Measurements from ENCODE around the gene RNF175. TPM values are rescaled to one million over a fixed set of nuclear protein-coding genes. Genes with fewer than 3 reads are reported as not detected.

The RNF175 gene
- polyA plus RNA-seq, 1 donor from 2014 or later = 30.1 TPM

- Histone ChIP-seq H3K4me3 (ENCODE audit: low read length) (no peak overlapping the region), H2AFZ (ENCODE audit: low read depth, low read length) (no peak overlapping the region), H3K36me3 (ENCODE audit: insufficient read depth, low read length) (no peaks in the 10 kb centered on the region), H3K9ac (ENCODE audit: low read length) (no peak overlapping the region), H3K79me2 (replicated peaks; ENCODE audit: insufficient read depth, low read length) (no peaks in the 10 kb centered on the region), H3K27me3 (ENCODE audit: insufficient read depth, low read depth, low read length) (no peaks in the 10 kb centered on the region), H3F3A (ENCODE audit: insufficient read depth, low read length, poor library complexity, severe bottlenecking) (no peaks in the 10 kb centered on the region), H3K9me3 (ENCODE audit: low read length) (no peaks in the 10 kb centered on the region), H3K9me2 (ENCODE audit: insufficient read depth, low read length) (no peaks in the 10 kb centered on the region), H3K27ac (ENCODE audit: low read length) (no peak overlapping the region), H4K20me1 (ENCODE audit: insufficient read depth) (no peaks in the 10 kb centered on the region), H3K4me2 (ENCODE audit: low read length) (no peak overlapping the region)
- TF ChIP-seq RAD21 (conservative IDR thresholded peaks at IDR 0.05) (no peak), TAF1 (IDR thresholded peaks at IDR 0.05; ENCODE audit: low read depth) (no peak), CTCF (IDR thresholded peaks at IDR 0.05; ENCODE audit: poor library complexity, severe bottlenecking) (no peak), EP300 (conservative IDR thresholded peaks at IDR 0.05; ENCODE audit: poor library complexity, severe bottlenecking) (no peak), POLR2AphosphoS5 (IDR thresholded peaks at IDR 0.05) (no peak), EZH2 (IDR thresholded peaks at IDR 0.05; ENCODE audit: borderline replicate concordance, insufficient read depth, low read length, poor library complexity, severe bottlenecking) (no peak), SMC3 (conservative IDR thresholded peaks at IDR 0.05; ENCODE audit: poor library complexity) (no peak), MXI1 (conservative IDR thresholded peaks at IDR 0.05; ENCODE audit: poor library complexity, severe bottlenecking) (no peak)
- TF ChIP-seq, protein P1, sequence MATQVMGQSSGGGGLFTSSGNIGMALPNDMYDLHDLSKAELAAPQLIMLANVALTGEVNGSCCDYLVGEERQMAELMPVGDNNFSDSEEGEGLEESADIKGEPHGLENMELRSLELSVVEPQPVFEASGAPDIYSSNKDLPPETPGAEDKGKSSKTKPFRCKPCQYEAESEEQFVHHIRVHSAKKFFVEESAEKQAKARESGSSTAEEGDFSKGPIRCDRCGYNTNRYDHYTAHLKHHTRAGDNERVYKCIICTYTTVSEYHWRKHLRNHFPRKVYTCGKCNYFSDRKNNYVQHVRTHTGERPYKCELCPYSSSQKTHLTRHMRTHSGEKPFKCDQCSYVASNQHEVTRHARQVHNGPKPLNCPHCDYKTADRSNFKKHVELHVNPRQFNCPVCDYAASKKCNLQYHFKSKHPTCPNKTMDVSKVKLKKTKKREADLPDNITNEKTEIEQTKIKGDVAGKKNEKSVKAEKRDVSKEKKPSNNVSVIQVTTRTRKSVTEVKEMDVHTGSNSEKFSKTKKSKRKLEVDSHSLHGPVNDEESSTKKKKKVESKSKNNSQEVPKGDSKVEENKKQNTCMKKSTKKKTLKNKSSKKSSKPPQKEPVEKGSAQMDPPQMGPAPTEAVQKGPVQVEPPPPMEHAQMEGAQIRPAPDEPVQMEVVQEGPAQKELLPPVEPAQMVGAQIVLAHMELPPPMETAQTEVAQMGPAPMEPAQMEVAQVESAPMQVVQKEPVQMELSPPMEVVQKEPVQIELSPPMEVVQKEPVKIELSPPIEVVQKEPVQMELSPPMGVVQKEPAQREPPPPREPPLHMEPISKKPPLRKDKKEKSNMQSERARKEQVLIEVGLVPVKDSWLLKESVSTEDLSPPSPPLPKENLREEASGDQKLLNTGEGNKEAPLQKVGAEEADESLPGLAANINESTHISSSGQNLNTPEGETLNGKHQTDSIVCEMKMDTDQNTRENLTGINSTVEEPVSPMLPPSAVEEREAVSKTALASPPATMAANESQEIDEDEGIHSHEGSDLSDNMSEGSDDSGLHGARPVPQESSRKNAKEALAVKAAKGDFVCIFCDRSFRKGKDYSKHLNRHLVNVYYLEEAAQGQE (IDR thresholded peaks at IDR 0.05; ENCODE audit: borderline replicate concordance) = no peak
Measured at GRCh38 chr4:153706519-153706918, 53.3 kb downstream of the RNF175 start.

GRCh38 chr4:153705743-153706468, 53.9 kb downstream of the RNF175 start:
- Histone ChIP-seq H2AFZ (ENCODE audit: low read depth, low read length) (no peak overlapping the region), H3F3A (ENCODE audit: insufficient read depth, low read length, poor library complexity, severe bottlenecking) (no peaks in the 10 kb centered on the region), H3K79me2 (replicated peaks; ENCODE audit: insufficient read depth, low read length) (no peaks in the 10 kb centered on the region), H3K27me3 (ENCODE audit: insufficient read depth, low read depth, low read length) (no peaks in the 10 kb centered on the region), H3K9me2 (ENCODE audit: insufficient read depth, low read length) (no peaks in the 10 kb centered on the region), H3K36me3 (ENCODE audit: insufficient read depth, low read length) (no peaks in the 10 kb centered on the region), H3K4me3 (ENCODE audit: low read length) (no peak overlapping the region), H3K27ac (ENCODE audit: low read length) (no peak overlapping the region), H3K9ac (ENCODE audit: low read length) (no peak overlapping the region), H3K4me2 (ENCODE audit: low read length) (no peak overlapping the region), H4K20me1 (ENCODE audit: insufficient read depth) (no peaks in the 10 kb centered on the region), H3K9me3 (ENCODE audit: low read length) (no peaks in the 10 kb centered on the region)
- TF ChIP-seq EZH2 (IDR thresholded peaks at IDR 0.05; ENCODE audit: borderline replicate concordance, insufficient read depth, low read length, poor library complexity, severe bottlenecking) = no peak
- TF ChIP-seq POLR2AphosphoS5 (IDR thresholded peaks at IDR 0.05) = no peak
- no peak for TF ChIP-seq TAF1 (IDR thresholded peaks at IDR 0.05; ENCODE audit: low read depth)

Measured in neural cell (in vitro differentiated cells).